LNCaP clone FGC (cell line): Measurements from ENCODE around the gene PDE4D.
A peak's percentile ranks its signal among the peaks of the same experiment; 100 is the strongest.

Source experiments
- DNase-seq: peaks from one replicate; pipeline ENCODE4 v3.0.0-alpha.2; 2011; ENCODE audit warnings: low read depth
- H3K4me3 ChIP-seq: 2 replicates; pipeline ENCODE4 v1.5.1; 2011; ENCODE audit warnings: mild to moderate bottlenecking, low read depth, low read length, control low read depth
- TF ChIP-seq, protein P1 (sequence below): IDR thresholded peaks from 2 replicates; pipeline ENCODE4 v1.5.1; 2012; ENCODE audit warnings: mild to moderate bottlenecking; ENCODE audit not compliant: control insufficient read depth, insufficient read depth; ENCODE audit errors: extremely low read depth

The PDE4D gene

DNA sequence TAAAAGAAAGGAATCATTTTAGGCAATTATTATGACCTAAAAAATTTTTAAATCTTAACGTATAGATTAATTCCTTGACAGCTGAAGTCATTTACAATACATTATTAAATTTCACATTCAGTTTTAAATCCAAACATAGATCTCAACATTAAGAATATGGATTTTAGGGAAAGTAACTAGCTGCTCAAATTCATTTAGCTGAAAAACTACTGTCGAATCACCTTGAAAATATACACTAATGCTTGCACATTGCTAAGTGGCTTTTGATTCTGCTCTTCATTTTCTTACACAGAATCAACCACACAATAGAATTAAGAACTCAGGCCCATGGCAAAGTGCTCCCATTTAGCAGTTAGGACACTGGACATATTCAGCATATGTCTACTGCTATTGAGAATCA lies 856.5 kb downstream of the PDE4D start:
- TF ChIP-seq, protein P1, sequence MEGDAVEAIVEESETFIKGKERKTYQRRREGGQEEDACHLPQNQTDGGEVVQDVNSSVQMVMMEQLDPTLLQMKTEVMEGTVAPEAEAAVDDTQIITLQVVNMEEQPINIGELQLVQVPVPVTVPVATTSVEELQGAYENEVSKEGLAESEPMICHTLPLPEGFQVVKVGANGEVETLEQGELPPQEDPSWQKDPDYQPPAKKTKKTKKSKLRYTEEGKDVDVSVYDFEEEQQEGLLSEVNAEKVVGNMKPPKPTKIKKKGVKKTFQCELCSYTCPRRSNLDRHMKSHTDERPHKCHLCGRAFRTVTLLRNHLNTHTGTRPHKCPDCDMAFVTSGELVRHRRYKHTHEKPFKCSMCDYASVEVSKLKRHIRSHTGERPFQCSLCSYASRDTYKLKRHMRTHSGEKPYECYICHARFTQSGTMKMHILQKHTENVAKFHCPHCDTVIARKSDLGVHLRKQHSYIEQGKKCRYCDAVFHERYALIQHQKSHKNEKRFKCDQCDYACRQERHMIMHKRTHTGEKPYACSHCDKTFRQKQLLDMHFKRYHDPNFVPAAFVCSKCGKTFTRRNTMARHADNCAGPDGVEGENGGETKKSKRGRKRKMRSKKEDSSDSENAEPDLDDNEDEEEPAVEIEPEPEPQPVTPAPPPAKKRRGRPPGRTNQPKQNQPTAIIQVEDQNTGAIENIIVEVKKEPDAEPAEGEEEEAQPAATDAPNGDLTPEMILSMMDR: no peak
- H3K4me3 ChIP-seq: no peak overlapping the region
- DNase-seq: no peak

DNA sequence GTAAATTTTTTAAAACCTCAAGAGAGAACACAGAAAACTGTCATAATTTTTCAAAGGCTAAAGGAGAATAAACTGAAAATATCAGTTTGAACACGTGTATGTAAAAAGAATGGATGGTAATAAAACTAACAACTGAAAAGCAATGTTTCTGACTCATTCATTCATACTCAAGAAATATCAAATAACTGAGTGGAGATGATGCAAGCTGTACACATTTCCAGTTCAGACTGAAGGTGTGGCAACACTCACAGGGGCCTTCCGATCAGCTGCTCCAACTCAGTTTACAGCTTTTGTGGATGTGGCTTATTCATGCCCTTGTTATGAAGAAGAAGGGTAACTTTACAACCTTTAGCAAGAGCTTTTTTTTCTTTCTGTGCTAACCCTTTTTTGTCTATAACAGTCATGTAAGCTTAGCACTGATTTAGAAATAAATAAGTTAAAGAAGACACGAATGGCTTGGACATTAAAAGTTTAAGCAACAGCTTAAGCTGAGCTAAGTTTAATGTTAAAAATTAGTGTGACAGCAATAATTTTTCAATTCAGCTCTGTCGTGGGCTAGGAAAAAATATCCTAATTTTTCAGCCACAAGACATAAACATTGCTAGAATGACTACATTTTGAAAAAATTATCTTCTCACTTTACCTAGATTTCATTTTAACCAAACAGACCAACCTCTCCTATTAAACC lies 857.1 kb downstream of the PDE4D start:
- no peak overlapping the region for H3K4me3 ChIP-seq
- TF ChIP-seq, protein P1: no peak
- no peak for DNase-seq

DNA sequence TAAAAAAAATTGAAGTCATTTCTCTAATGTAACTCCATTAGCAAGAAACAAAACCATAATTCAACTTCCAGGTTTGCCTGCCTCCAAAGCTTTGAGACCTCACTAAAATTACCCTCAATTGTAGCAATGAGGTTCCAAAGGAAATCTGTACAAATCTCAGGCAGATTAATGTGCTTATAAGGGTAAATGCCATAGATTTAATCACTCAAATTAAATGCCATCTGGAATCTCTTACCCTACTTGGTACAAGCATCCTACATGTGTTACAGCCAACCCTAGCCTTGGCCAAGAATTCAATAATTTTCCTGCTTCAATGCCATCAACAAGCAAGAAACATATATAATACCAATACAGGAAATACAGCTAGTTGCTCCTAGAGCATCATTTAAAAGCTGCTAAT lies 857.8 kb downstream of the PDE4D start:
- no peak overlapping the region for H3K4me3 ChIP-seq
- TF ChIP-seq, protein P1: no peak
- no peak for DNase-seq

DNA sequence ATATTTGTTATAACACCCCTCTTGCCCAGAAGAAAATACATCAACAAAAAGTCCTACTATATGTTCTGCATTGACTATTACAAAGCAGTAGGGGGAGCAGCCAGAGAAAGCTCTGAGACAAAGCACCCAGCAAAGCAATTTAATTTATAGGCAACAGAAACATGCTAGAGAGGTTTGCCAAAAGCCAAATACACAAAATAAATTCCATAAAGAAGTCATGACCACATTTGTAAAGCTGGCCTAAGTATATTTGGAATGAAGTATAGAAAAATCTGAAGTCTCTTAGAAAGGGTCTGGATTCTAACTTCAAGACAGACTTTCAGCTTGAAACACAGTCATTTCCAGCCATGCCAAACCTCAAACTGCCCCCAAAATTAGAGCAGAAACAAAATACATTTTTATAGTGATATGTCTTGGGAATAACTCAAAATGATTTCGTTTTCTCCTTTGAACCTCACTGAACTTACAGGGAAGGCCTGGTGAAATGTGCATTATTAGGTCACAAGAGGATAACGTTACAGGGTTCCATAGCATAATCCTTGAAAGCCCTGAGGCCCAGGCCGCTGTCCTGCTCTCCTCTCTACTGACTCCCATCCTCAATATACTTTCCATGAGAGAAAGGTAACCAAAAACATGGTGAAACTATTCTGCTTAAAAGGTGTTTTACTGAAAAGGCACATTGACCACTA lies 858.9 kb downstream of the PDE4D start:
- TF ChIP-seq, protein P1: peak; percentile 82
- DNase-seq: peak; percentile 33
- no peak overlapping the region for H3K4me3 ChIP-seq

DNA sequence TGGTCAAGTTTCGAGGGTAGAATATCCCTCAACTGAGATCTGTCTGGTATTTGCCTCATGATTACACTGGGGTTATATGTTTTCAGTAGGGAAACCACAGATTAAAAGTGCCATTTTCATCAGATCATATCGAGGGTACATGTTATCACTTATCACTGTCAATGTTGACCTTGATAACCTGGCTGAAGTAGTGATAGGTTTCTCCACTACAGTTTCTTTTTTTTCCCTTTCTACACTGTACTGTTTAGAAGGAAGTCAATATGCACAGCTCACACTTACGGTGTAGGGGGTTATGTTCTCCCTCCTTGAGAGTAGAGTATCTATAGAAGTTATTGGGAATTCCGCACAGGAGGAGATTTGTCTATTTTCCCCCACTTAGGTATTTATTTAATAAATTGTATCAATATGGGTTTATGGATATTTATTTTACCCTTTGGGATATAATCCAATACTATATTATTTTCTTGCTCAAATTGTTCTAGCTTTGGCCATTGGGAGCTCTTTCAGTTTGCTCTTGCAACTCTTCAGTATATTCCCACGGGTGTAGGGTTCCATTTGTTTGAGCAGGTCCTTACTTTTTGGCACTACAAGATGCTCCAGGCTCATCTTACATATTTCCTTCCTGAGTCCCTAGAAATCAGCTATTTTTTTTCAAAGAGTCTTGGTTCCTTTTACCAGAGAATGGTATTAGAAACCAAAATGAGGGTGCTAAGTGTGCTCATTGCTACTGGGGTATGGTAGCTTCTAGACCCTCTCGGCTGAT lies 866.2 kb downstream of the PDE4D start:
- TF ChIP-seq, protein P1: no peak
- no peak overlapping the region for H3K4me3 ChIP-seq
- DNase-seq: no peak

DNA sequence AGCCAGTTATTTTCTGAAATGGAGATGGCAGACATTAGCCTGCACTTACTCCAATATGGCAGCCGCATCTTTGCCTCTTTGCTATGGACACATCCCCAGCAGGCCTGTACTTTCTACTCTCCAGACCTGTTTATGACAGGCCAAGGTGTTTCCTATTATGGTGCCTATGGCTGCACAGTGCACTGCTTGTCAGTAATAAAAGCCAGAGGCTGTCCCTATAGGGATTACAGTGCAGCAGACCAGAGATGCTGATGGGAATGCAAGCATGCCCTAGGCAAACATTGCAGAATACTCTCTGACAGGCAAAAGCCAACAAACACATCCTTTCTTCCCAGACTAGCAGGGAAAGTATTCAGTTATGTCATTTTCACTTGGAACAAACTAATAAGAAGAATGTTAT lies 867.8 kb downstream of the PDE4D start:
- DNase-seq: no peak
- TF ChIP-seq, protein P1: no peak
- H3K4me3 ChIP-seq: no peak overlapping the region
